ENCODE measurements around the gene ADAM12. TPM values are rescaled to one million over a fixed set of nuclear protein-coding genes. Genes with fewer than 3 reads are reported as not detected.

The ADAM12 gene
- total RNA-seq, 1 experiment from 2014 or later: not detected

DNA sequence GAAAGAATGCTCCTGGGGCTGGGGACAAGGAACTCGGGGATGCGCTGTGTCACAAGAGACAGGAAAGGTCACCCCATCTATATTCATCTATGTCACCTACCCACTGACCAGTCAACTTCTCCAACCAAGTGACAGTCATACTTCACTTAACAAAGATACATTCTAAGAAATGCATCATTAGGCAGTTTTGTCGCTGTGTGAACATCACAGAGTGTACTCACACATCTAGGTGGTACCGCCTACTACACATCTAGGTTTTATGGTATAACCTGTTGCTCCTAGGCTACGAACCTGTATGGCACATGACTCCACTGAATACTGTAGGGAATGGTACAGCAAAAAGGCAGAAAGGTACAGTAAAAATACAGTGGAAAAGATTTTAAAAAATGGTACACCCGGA, 3.8 kb upstream of the ADAM12 start:
- Mint-ChIP-seq H3K4me3 (ENCODE audit: low read depth, unreplicated experiment) (no peak overlapping the region), H3K27me3 (ENCODE audit: unreplicated experiment) (peaks cover 35% of the 10 kb centered on the region), H3K27ac (ENCODE audit: unreplicated experiment) (no peak overlapping the region), H3K9me3 (ENCODE audit: low read depth, unreplicated experiment) (peaks cover 5% of the 10 kb centered on the region), H3K36me3 (ENCODE audit: insufficient read depth, unreplicated experiment) (peaks cover 4% of the 10 kb centered on the region), H3K4me1 (ENCODE audit: low read depth, unreplicated experiment) (no peaks in the 10 kb centered on the region)
- no TSS peak for BruUV-seq (replicated peaks)
- CTCF ChIA-PET: no interaction called here
- TF ChIP-seq, protein P1, sequence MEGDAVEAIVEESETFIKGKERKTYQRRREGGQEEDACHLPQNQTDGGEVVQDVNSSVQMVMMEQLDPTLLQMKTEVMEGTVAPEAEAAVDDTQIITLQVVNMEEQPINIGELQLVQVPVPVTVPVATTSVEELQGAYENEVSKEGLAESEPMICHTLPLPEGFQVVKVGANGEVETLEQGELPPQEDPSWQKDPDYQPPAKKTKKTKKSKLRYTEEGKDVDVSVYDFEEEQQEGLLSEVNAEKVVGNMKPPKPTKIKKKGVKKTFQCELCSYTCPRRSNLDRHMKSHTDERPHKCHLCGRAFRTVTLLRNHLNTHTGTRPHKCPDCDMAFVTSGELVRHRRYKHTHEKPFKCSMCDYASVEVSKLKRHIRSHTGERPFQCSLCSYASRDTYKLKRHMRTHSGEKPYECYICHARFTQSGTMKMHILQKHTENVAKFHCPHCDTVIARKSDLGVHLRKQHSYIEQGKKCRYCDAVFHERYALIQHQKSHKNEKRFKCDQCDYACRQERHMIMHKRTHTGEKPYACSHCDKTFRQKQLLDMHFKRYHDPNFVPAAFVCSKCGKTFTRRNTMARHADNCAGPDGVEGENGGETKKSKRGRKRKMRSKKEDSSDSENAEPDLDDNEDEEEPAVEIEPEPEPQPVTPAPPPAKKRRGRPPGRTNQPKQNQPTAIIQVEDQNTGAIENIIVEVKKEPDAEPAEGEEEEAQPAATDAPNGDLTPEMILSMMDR (IDR thresholded peaks at IDR 0.05; ENCODE audit: unreplicated experiment): no peak
- no peak for DNase-seq
- intact Hi-C loops (cut with micrococcal nuclease; ENCODE audit: unreplicated experiment): no loop called here

DNA sequence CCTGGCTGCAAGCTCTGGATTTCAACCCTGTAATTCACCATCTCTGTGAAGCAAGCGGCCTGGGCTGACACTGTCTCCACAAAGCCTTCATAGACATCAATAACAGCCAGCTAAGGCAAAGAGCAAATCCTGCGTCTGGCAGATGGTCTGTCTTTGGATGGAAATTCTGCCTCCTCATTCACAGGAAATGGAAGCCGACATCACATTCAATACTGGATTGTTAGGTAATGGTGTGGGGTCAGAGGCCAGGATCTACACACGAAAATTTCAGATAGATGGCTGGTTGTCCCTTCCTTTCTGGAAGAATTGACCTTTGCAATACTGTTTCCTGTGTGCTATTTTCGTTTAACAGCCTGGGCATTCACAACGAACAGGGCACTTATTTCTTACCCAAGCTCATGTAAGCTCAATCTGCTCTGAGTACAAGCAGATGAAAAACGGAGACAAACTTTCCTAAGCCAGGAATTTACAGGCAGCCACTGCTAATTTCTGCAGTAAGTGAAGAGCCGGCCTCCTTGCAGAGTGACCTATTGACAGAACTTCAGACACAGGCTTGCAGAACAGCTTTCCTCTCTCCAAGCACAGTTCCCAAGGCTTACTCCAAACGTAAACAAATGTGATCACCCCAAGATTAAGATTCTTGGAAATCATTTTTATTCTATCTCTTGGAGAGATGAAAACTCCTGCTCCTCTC, 3.1 kb upstream of the ADAM12 start:
- H3K27me3 Mint-ChIP-seq (ENCODE audit: unreplicated experiment): peaks cover 35% of the 10 kb centered on the region
- TF ChIP-seq, protein P1 (IDR thresholded peaks at IDR 0.05; ENCODE audit: unreplicated experiment): no peak
- no peak overlapping the region for H3K27ac Mint-ChIP-seq (ENCODE audit: unreplicated experiment)
- H3K4me3 Mint-ChIP-seq (ENCODE audit: low read depth, unreplicated experiment): no peak overlapping the region
- intact Hi-C loops (cut with micrococcal nuclease; ENCODE audit: unreplicated experiment): no loop called here
- no peaks in the 10 kb centered on the region for H3K4me1 Mint-ChIP-seq (ENCODE audit: low read depth, unreplicated experiment)
- BruUV-seq (replicated peaks): no TSS peak
- CTCF ChIA-PET: no interaction called here
- H3K36me3 Mint-ChIP-seq (ENCODE audit: insufficient read depth, unreplicated experiment): peaks cover 4% of the 10 kb centered on the region
- H3K9me3 Mint-ChIP-seq (ENCODE audit: low read depth, unreplicated experiment): peaks cover 7% of the 10 kb centered on the region
- DNase-seq: no peak

DNA sequence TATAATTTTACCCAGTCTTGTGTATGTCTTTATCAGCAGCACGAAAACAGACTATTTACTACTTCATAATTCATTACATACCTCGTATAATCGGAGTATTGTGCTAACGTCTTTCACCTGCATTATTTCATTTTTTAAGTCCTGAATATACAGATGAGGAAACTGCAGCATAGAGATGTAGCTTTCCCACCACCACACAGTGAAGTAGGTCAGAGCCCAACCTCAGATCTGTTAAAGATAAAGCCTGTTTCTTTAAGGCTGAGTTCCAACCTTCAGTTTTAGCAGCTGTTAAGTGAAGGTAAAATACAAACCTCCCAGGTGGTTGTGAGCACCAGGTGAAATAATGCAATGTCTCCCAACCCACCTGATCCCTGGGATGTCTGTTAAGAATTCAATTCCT, 2.0 kb upstream of the ADAM12 start:
- no peak for DNase-seq
- Mint-ChIP-seq H3K36me3 (ENCODE audit: insufficient read depth, unreplicated experiment) (peaks cover 4% of the 10 kb centered on the region), H3K27me3 (ENCODE audit: unreplicated experiment) (peaks cover 35% of the 10 kb centered on the region), H3K27ac (ENCODE audit: unreplicated experiment) (no peak overlapping the region), H3K9me3 (ENCODE audit: low read depth, unreplicated experiment) (peaks cover 5% of the 10 kb centered on the region), H3K4me3 (ENCODE audit: low read depth, unreplicated experiment) (no peak overlapping the region), H3K4me1 (ENCODE audit: low read depth, unreplicated experiment) (no peaks in the 10 kb centered on the region)
- TF ChIP-seq, protein P1 (IDR thresholded peaks at IDR 0.05; ENCODE audit: unreplicated experiment): no peak
- BruUV-seq (replicated peaks): no TSS peak
- CTCF ChIA-PET: no interaction called here
- intact Hi-C loops (cut with micrococcal nuclease; ENCODE audit: unreplicated experiment): no loop called here

DNA sequence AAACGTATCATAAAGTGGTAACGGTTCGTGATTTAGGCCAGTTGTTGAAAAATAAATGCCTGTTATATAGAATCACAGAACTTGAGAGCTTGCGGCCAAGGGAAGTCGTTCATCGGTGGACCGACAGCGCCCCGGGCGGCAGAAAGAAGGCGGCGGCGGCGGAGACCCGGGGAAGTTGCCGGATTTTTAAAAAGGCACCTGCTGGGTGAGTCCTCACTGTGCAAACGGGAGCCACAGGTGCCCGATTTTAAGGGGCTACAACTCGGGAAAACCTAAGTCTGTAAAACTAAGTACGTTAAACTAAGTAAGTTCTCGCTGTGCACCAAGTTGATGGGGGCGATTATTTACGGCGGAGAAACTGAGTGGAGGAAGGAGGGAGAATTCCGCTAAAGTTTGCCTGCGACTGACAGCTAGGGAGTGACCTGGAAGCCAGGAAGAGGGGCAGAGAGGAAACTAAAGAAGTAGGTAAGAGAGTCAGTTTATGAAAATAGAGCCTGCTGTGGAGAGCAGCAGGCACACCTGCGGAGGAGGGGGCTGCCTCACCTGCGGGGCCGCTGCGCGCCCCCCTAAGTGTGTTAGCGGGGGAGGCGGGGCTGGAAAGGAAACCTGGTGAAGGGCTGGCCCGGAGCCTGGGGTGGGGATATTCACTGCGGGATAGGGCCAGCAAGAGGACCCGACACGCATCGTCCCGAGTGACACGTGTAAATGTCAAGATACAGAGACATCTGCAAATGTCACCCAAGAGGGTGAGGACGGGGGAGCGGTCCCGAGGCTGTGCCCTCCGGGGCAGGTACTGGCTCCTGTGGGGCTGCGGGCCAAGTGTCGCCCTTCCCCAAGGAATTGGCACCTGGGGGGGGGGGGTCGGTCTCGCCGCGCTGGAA, 996 bp downstream of the ADAM12 start:
- Mint-ChIP-seq H3K4me3 (ENCODE audit: low read depth, unreplicated experiment) (peak overlapping the region; percentile 27), H3K36me3 (ENCODE audit: insufficient read depth, unreplicated experiment) (peaks cover 4% of the 10 kb centered on the region), H3K9me3 (ENCODE audit: low read depth, unreplicated experiment) (peaks cover 5% of the 10 kb centered on the region), H3K27me3 (ENCODE audit: unreplicated experiment) (peaks cover 30% of the 10 kb centered on the region), H3K27ac (ENCODE audit: unreplicated experiment) (no peak overlapping the region), H3K4me1 (ENCODE audit: low read depth, unreplicated experiment) (no peaks in the 10 kb centered on the region)
- intact Hi-C loops (cut with micrococcal nuclease; ENCODE audit: unreplicated experiment): no loop called here
- CTCF ChIA-PET: no interaction called here
- BruUV-seq (replicated peaks): no TSS peak
- peak; percentile 31 for DNase-seq
- TF ChIP-seq, protein P1 (IDR thresholded peaks at IDR 0.05; ENCODE audit: unreplicated experiment): no peak

Data from Calu3 (cell line).